Pancreas (tissue), 10 donors: Measurements from ENCODE around the gene GNA14. TPM values are rescaled to one million over a fixed set of nuclear protein-coding genes. Genes with fewer than 3 reads are reported as not detected.

Source experiments
- ATAC-seq, 4 donors: fragments of 200-7000 bp; cut with Tn5 transposase; one replicate each; pipeline versions ENCODE4 v1.8.0 to v1.9.1; 2020; ENCODE audit warnings: mild to moderate bottlenecking in 4 of 4, moderate library complexity in 4 of 4
- DNase-seq, 6 donors: peaks; one replicate each; pipeline ENCODE4 v3.0.0-alpha.2; 2020
- FAIRE-seq: peaks from 2 replicates; lab custom pipeline; 2012; peaks lifted over from hg19 to GRCh38; lab: Jason Lieb, UNC
- H3K27ac ChIP-seq, 4 donors: fragments of 200-600 bp; sonication (generic); 1 replicate in 3 of 4; 2 replicates in 1 of 4; pipeline versions ENCODE4 v1.5.0 to v1.8.0; 2020
- H3K27me3 ChIP-seq, 4 donors: fragments of 200-600 bp; one replicate each; pipeline ENCODE4 v1.8.0; 2021
- H3K36me3 ChIP-seq, 3 donors: fragments of 200-600 bp; sonication (generic) in 1 of 3; one replicate each; pipeline versions ENCODE4 v1.5.0 to v1.8.0; 2020 to 2021
- H3K4me1 ChIP-seq, 3 donors: fragments of 200-600 bp; one replicate each; pipeline ENCODE4 v1.8.0; 2021
- H3K4me3 ChIP-seq, 4 donors: fragments of 200-600 bp; sonication (generic) in 2 of 4; one replicate each; pipeline versions ENCODE4 v1.5.0 to v1.8.0; 2020 to 2021
- H3K9me3 ChIP-seq, 4 donors: fragments of 200-600 bp; one replicate each; pipeline ENCODE4 v1.8.0; 2021
- WGBS, 2 donors: extraction: QIAGEN DNeasy Blood & Tissue Kit; methylation state at CpG; one replicate each; pipeline ENCODE4 v1.1.7; 2013; 5-methylcytosine and 5-hydroxymethylcytosine counted together
- intact Hi-C, 3 donors: fragments of 100-400 bp; cut with DNase I; formaldehyde crosslinking; loops; one replicate each; pipeline versions ENCODE4 v1.11.1 to v1.14.2; 2022
- polyA plus RNA-seq, 2 donors: library from polyadenylated mRNA; stranded (reverse); fragments of 200-250 nt; gene quantifications; one replicate each; pipeline ENCODE4 v1.2.3, GENCODE V29; 2013
- total RNA-seq, 6 donors: library from RNA; stranded (reverse); fragmentation: NEBNext Ultra II Directional in 4 of 6; extraction: Animal tissue kit (Norgen Biotek cat#: 25700) in 4 of 6; gene quantifications; one replicate each; pipeline versions ENCODE4 v1.2.1 to v1.2.4, GENCODE V29; 2021 to 2023
- TF ChIP-seq, protein P1 (sequence below), 4 donors: fragments of 200-600 bp; sonication (generic) in 3 of 4; IDR thresholded peaks; one replicate each; pipeline versions ENCODE4 v1.5.0 to v1.8.0; 2021; ENCODE audit warnings: antibody characterized with exemption in 4 of 4
- donor health status: healthy with polysubstance abuse.
- donor health status: DM: no; HTN: no; CAD: no; lungs with moderate emphysema.
- donor health status: DM: no; HTN: no; CAD: no.
- donor health status: control.
- donor health status: control.
- donor health status: Bipolar disorder and iron deficiency.
- donor health status: DM: yes; HTN: yes; CAD: no.
- donor health status: DM: no; HTN: no; CAD: no.
- donor health status: DM: no; HTN: no; CAD: no.
- donor health status: DM: yes; HTN: yes; CAD: no.

Gene GNA14
- total and polyA plus RNA-seq, 8 donors, result 0.92 to 2.0 (median 1.5) TPM

GRCh38 chr9:77597057-77597456, 51.1 kb downstream of the GNA14 start:
- H3K27me3 ChIP-seq, result no peaks in the 10 kb centered on the region
- H3K27ac ChIP-seq, result no peak overlapping the region
- H3K4me3 ChIP-seq, result no peak overlapping the region
- no peaks in the 10 kb centered on the region for H3K36me3 ChIP-seq
- intact Hi-C loops, result loop anchor here in 1 of 3 donors (10.0 kb wide), 1 partner anchor 58 kb away; no protein-coding TSS in a partner anchor
- H3K9me3 ChIP-seq, result no peaks in the 10 kb centered on the region
- H3K4me1 ChIP-seq, result peaks cover 0 to 5% (median 0%) of the 10 kb centered on the region in 3 donors
- WGBS, 2 donors, result 64 to 65% methylated on average over 3 of the region's 3 CpGs
- FAIRE-seq, result no peak
- DNase-seq, result no peak
- TF ChIP-seq, protein P1, sequence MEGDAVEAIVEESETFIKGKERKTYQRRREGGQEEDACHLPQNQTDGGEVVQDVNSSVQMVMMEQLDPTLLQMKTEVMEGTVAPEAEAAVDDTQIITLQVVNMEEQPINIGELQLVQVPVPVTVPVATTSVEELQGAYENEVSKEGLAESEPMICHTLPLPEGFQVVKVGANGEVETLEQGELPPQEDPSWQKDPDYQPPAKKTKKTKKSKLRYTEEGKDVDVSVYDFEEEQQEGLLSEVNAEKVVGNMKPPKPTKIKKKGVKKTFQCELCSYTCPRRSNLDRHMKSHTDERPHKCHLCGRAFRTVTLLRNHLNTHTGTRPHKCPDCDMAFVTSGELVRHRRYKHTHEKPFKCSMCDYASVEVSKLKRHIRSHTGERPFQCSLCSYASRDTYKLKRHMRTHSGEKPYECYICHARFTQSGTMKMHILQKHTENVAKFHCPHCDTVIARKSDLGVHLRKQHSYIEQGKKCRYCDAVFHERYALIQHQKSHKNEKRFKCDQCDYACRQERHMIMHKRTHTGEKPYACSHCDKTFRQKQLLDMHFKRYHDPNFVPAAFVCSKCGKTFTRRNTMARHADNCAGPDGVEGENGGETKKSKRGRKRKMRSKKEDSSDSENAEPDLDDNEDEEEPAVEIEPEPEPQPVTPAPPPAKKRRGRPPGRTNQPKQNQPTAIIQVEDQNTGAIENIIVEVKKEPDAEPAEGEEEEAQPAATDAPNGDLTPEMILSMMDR (IDR thresholded peaks at IDR 0.05), result no peak
- no peak for ATAC-seq

DNA sequence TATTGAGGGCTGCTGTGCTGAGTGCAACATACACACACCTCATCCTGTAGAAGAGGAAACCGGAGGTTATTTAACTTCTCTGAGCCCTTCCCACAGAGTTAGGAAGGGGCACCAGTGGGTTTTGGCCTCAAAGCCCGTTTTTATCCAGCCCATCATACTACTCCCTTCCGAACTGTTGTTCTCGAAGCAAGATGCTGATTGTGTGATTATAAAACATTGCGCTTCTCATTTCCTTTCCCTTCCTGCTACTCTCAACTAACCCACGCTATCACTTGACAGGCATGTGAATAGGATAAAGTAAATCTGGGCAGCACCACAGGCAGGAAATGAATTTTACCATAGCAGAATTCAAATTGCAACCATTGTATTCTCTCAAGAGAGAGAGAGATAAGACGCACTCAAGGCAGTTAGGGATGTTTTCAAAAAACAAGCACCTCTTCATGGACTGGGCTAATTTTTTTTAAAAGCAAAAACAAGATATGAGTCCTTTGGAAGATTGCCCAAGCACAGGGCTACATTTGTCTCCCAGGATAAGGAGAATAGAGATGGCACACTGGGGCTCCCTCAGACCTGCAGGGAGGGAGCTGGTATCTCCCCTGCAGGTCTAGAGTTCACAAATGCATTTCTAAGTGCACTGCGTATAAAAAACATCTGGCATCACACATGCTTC, 52.6 kb downstream of the GNA14 start:
- DNase-seq (no peak), FAIRE-seq (no peak), ATAC-seq (no peak)
- Histone ChIP-seq H3K27ac (no peak overlapping the region), H3K4me3 (no peak overlapping the region), H3K27me3 (no peaks in the 10 kb centered on the region), H3K9me3 (no peaks in the 10 kb centered on the region), H3K36me3 (no peaks in the 10 kb centered on the region), H3K4me1 (peaks cover 0 to 5% (median 0%) of the 10 kb centered on the region in 3 donors)
- 66 to 67% methylated on average over 8 of the region's 8 CpGs for WGBS, 2 donors
- TF ChIP-seq, protein P1 (IDR thresholded peaks at IDR 0.05), result no peak
- intact Hi-C loops, result loop anchor here in 1 of 3 donors (10.0 kb wide), 1 partner anchor 59 kb away; no protein-coding TSS in a partner anchor

DNA sequence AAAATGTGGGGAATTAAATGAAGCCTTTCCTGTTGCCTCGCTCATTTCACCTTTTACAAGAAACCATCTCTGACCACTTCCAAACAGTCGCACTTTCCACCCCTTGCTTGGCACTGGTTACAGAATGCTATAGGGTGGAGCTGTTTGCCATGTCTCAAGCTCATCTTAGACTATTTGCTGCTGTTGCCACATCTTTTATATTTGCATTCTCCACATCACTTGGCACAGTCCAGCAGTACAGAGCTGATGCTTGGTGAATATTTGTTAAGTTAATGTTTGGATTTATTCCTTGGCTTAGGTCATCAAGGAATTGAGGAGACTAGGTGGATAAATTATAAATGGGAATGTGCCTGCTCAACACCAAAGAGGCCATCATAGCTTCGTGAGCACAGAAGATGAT, 53.2 kb downstream of the GNA14 start:
- intact Hi-C loops, result loop anchor here in 1 of 3 donors (10.0 kb wide), 1 partner anchor 60 kb away; no protein-coding TSS in a partner anchor
- no peak overlapping the region for H3K27ac ChIP-seq
- no peak overlapping the region for H3K4me3 ChIP-seq
- 84 to 88% methylated on average over 3 of the region's 3 CpGs for WGBS, 2 donors
- no peaks in the 10 kb centered on the region for H3K27me3 ChIP-seq
- H3K9me3 ChIP-seq, result no peaks in the 10 kb centered on the region
- peaks cover 0 to 5% (median 0%) of the 10 kb centered on the region in 3 donors for H3K4me1 ChIP-seq
- no peaks in the 10 kb centered on the region for H3K36me3 ChIP-seq
- FAIRE-seq, result no peak
- no peak for ATAC-seq
- no peak for DNase-seq
- TF ChIP-seq, protein P1 (IDR thresholded peaks at IDR 0.05), result no peak

- H3K27me3 ChIP-seq, result no peaks in the 10 kb centered on the region
- TF ChIP-seq, protein P1 (IDR thresholded peaks at IDR 0.05), result no peak
- ATAC-seq (no peak), FAIRE-seq (no peak), DNase-seq (no peak)
- H3K4me1 ChIP-seq, result peaks cover 0 to 5% (median 0%) of the 10 kb centered on the region in 3 donors
- WGBS, 2 donors, result 95 to 96% methylated on average over 4 of the region's 4 CpGs
- H3K9me3 ChIP-seq, result no peaks in the 10 kb centered on the region
- no peak overlapping the region for H3K27ac ChIP-seq
- H3K4me3 ChIP-seq, result no peak overlapping the region
- no peaks in the 10 kb centered on the region for H3K36me3 ChIP-seq
- intact Hi-C loops, result loop anchor here in 1 of 3 donors (10.0 kb wide), 1 partner anchor 61 kb away; no protein-coding TSS in a partner anchor
These were observed 54.6 kb downstream of the GNA14 start for GRCh38 chr9:77593528-77593927.

DNA sequence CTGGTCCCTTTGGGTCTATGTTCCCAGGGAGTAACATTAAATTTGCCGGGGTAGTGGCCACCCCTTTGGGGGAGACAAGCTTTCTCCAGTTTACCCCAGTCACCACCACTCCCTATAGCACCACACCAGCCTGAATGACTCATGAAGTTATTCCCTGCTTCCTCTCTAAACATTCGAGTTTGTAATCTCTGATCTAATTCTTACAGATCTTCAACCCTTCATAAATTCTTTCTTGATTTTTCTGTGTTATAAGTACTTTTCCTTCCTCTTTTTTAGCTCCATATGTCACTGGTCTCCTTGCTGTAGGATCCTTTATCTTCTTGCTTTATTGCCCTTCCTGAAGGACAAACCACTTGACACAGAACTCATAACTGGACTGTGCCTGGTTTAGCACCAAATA, 55.6 kb downstream of the GNA14 start:
- WGBS, 2 donors, result 72 to 74% methylated on average over 2 of the region's 2 CpGs
- ATAC-seq (no peak), DNase-seq (no peak), FAIRE-seq (no peak)
- Histone ChIP-seq H3K36me3 (no peaks in the 10 kb centered on the region), H3K27me3 (no peaks in the 10 kb centered on the region), H3K9me3 (no peaks in the 10 kb centered on the region), H3K4me3 (no peak overlapping the region), H3K4me1 (no peaks in the 10 kb centered on the region), H3K27ac (no peak overlapping the region)
- TF ChIP-seq, protein P1 (IDR thresholded peaks at IDR 0.05), result no peak
- intact Hi-C loops, result loop anchor here in 1 of 3 donors (10.0 kb wide), 1 partner anchor 62 kb away; no protein-coding TSS in a partner anchor
